H1 (cell line): ENCODE measurements around the gene CNTD1. TPM values are rescaled to one million over a fixed set of nuclear protein-coding genes. Genes with fewer than 3 reads are reported as not detected.

ENCODE experiments used
- ASH2L ChIP-seq: fragments of 200-600, 300-600 bp; sonication (generic); IDR thresholded peaks from one replicate; pipeline ENCODE4 v1.7.1; 2017; ENCODE audit warnings: low read length
- ATF2 ChIP-seq: IDR thresholded peaks from 2 replicates; pipeline ENCODE4 v1.6.1; 2012; ENCODE audit warnings: low read length, inconsistent platforms
- CBX5 ChIP-seq: fragments of 300-800, 300-1000 bp; sonication (generic); IDR thresholded peaks from 2 replicates; pipeline ENCODE4 v1.7.1; 2016; ENCODE audit warnings: antibody characterized with exemption, low read length, low read depth
- CREB1 ChIP-seq: IDR thresholded peaks from 2 replicates; pipeline ENCODE4 v1.6.1; 2012; ENCODE audit warnings: inconsistent platforms
- CTBP2 ChIP-seq: IDR thresholded peaks from 2 replicates; pipeline ENCODE4 v1.7.0; 2011; ENCODE audit warnings: borderline replicate concordance, mild to moderate bottlenecking, moderate library complexity, mixed read lengths, low read length; ENCODE audit not compliant: insufficient read depth, insufficient read length
- E2F6 ChIP-seq: IDR thresholded peaks from 2 replicates; pipeline ENCODE4 v1.6.1; 2012; ENCODE audit warnings: inconsistent platforms
- FOSL1 ChIP-seq: IDR thresholded peaks from 2 replicates; pipeline ENCODE4 v1.6.1; 2011; ENCODE audit warnings: mild to moderate bottlenecking, low read depth, low read length, moderate library complexity; ENCODE audit not compliant: insufficient read depth
- GABPA ChIP-seq: IDR thresholded peaks from 2 replicates; pipeline ENCODE4 v1.6.1; 2011; ENCODE audit warnings: mild to moderate bottlenecking, low read length, moderate library complexity, borderline replicate concordance; ENCODE audit not compliant: insufficient read depth
- HDAC2 ChIP-seq, 2 experiments: fragments of 300-600 bp in 1 of 2; sonication (generic) in 1 of 2; IDR thresholded peaks; 2 replicates each; pipeline ENCODE4 v1.6.1; 2011 to 2012; ENCODE audit warnings: low read depth in 2 of 2, low read length in 2 of 2, mild to moderate bottlenecking in 2 of 2, moderate library complexity in 2 of 2, borderline replicate concordance in 1 of 2, inconsistent platforms in 1 of 2
- PHF8 ChIP-seq: fragments of 200-600 bp; sonication (generic); conservative IDR thresholded peaks from 2 replicates; pipeline ENCODE4 v1.7.1; 2012; ENCODE audit warnings: low read depth, mild to moderate bottlenecking, inconsistent platforms, low read length, moderate library complexity
- POLR2AphosphoS5 ChIP-seq: IDR thresholded peaks from 2 replicates; pipeline ENCODE4 v1.6.1; 2011; ENCODE audit warnings: low read depth, low read length
- RBBP5 ChIP-seq: IDR thresholded peaks from 2 replicates; pipeline ENCODE4 v1.7.1; 2012; ENCODE audit warnings: low read depth, mild to moderate bottlenecking, inconsistent platforms, low read length, moderate library complexity, borderline replicate concordance
- SIN3A ChIP-seq, 2 experiments: IDR thresholded peaks in 1 of 2; conservative IDR thresholded peaks in 1 of 2; 2 replicates each; pipeline ENCODE4 v1.6.1; 2011 to 2012; ENCODE audit warnings: low read length in 2 of 2, improper control_type of control experiment in 1 of 2, low read depth in 1 of 2, mild to moderate bottlenecking in 1 of 2
- SP4 ChIP-seq: IDR thresholded peaks from 2 replicates; pipeline ENCODE4 v1.6.1; 2012; ENCODE audit warnings: low read length, inconsistent platforms
- SRF ChIP-seq: IDR thresholded peaks from 2 replicates; pipeline ENCODE4 v1.6.1; 2011; ENCODE audit warnings: mild to moderate bottlenecking, low read depth, low read length, moderate library complexity
- TAF1 ChIP-seq: IDR thresholded peaks from 2 replicates; pipeline ENCODE4 v1.6.1; 2011; ENCODE audit warnings: mild to moderate bottlenecking, low read depth, low read length
- TBP ChIP-seq: IDR thresholded peaks from 2 replicates; pipeline ENCODE4 v1.6.1; 2011; ENCODE audit warnings: low read depth, low read length, improper control_type of control experiment
- USF2 ChIP-seq: IDR thresholded peaks from 2 replicates; pipeline ENCODE4 v1.6.1; 2011; ENCODE audit warnings: low read length, improper control_type of control experiment
- ZNF274 ChIP-seq: IDR thresholded peaks from 2 replicates; pipeline ENCODE4 v1.7.0; 2012; ENCODE audit warnings: low read length, borderline replicate concordance; ENCODE audit errors: extremely low read depth
- polyA plus RNA-seq, 7 experiments: library from polyadenylated mRNA; depleted of rRNA in 3 of 7; stranded (reverse) in 5 of 7; unstranded in 2 of 7; fragments of >200 nt in 5 of 7; fragments of 200-250 nt in 2 of 7; gene quantifications; 1 replicate in 5 of 7; 2 replicates in 1 of 7; 4 replicates in 1 of 7; pipeline versions ENCODE4 v1.2.1 to v1.2.3, GENCODE V29; 2011 to 2013; ENCODE audit warnings: missing spikeins in 2 of 7, mixed read lengths in 2 of 7
- total RNA-seq: library from RNA; stranded (reverse); fragmentation: NEBNext Ultra II Directional; extraction: Animal tissue kit (Norgen Biotek cat#: 25700); gene quantifications from 2 replicates; pipeline ENCODE4 v1.2.1, GENCODE V29; 2021

CNTD1 gene
- total and polyA plus RNA-seq, 2 of the 8 experiments (the other 6 are each of a cell fraction or from before 2014, with no cell fraction given): not detected

GRCh38 chr17:42832934-42833766 lies 34.5 kb downstream of the CNTD1 start, which contains the start of gene PSME3 (continued):
- peak in 1 of 2 experiments; percentile 66; a peak in 2 of 4 replicates for TF ChIP-seq HDAC2 (IDR thresholded peaks at IDR 0.05; ENCODE audit: borderline replicate concordance in 1 of 2, low read depth in 2 of 2, low read length in 2 of 2)
- no peak for TF ChIP-seq CBX5
- TF ChIP-seq TAF1: peak; percentile 88
- peak; percentile 78; the same call in 1 of the 2 replicates for TF ChIP-seq E2F6
- TF ChIP-seq POLR2AphosphoS5: peak; percentile 91
- peak; percentile 77; the same call in 1 of the 2 replicates for TF ChIP-seq GABPA
- TF ChIP-seq FOSL1: no peak
- peak; percentile 98 for TF ChIP-seq ASH2L
- peak; percentile 62 for TF ChIP-seq SRF
- no peak for TF ChIP-seq ZNF274
- TF ChIP-seq USF2: peak; percentile 52; the same call in 1 of the 2 replicates
- no peak for TF ChIP-seq CTBP2
- no peak for TF ChIP-seq ATF2
- peak; percentile 95 for TF ChIP-seq PHF8
- TF ChIP-seq TBP: peak; percentile 84
- peak; percentile 64; the same call in 1 of the 2 replicates for TF ChIP-seq SP4
- peak; percentile 79; the same call in 1 of the 2 replicates for TF ChIP-seq RBBP5
- TF ChIP-seq SIN3A (conservative IDR thresholded peaks at IDR 0.05 in 1 of 2, IDR thresholded peaks at IDR 0.05 in 1 of 2; ENCODE audit: low read depth in 1 of 2, low read length in 2 of 2): peak in 1 of 2 experiments; percentile 70; a peak in 3 of 4 replicates
- peak; percentile 96 for TF ChIP-seq CREB1
- TF ChIP-seq, all 59 proteins: peak for 22
